ENCODE results near the gene ACAP2. TPM values are rescaled to one million over a fixed set of nuclear protein-coding genes. Genes with fewer than 3 reads are reported as not detected.

The ACAP2 gene
- total RNA-seq, 1 donor, result 143 TPM

- no peaks in the 10 kb centered on the region for H3K27me3 ChIP-seq (ENCODE audit: insufficient read depth, low read length)
- H3K9me3 ChIP-seq (ENCODE audit: low read depth, low read length), result no peaks in the 10 kb centered on the region
- H3K4me1 ChIP-seq (ENCODE audit: insufficient read depth, low read length), result peaks cover 29% of the 10 kb centered on the region
- peak overlapping the region; percentile 81 for H3K4me3 ChIP-seq (ENCODE audit: low read length)
Observed at GRCh38 chr3:195269375-195270078, 173.3 kb downstream of the ACAP2 start.

GRCh38 chr3:195268576-195269309 lies 174.1 kb downstream of the ACAP2 start:
- no peak overlapping the region for H3K4me3 ChIP-seq (ENCODE audit: low read length)
- peaks cover 37% of the 10 kb centered on the region for H3K4me1 ChIP-seq (ENCODE audit: insufficient read depth, low read length)
- H3K9me3 ChIP-seq (ENCODE audit: low read depth, low read length), result no peaks in the 10 kb centered on the region

GRCh38 chr3:195267096-195267495 lies 175.7 kb downstream of the ACAP2 start:
- no peaks in the 10 kb centered on the region for H3K27me3 ChIP-seq (ENCODE audit: insufficient read depth, low read length)
- H3K4me1 ChIP-seq (ENCODE audit: insufficient read depth, low read length), result peaks cover 45% of the 10 kb centered on the region
- H3K9me3 ChIP-seq (ENCODE audit: low read depth, low read length), result no peaks in the 10 kb centered on the region

More at GRCh38 chr3:195268576-195269309, 174.1 kb downstream of the ACAP2 start:
- no peaks in the 10 kb centered on the region for H3K27me3 ChIP-seq (ENCODE audit: insufficient read depth, low read length)

GRCh38 chr3:195266428-195266827 lies 176.4 kb downstream of the ACAP2 start:
- Histone ChIP-seq H3K4me1 (ENCODE audit: insufficient read depth, low read length) (peaks cover 39% of the 10 kb centered on the region), H3K4me3 (ENCODE audit: low read length) (no peak overlapping the region), H3K9me3 (ENCODE audit: low read depth, low read length) (no peaks in the 10 kb centered on the region), H3K27me3 (ENCODE audit: insufficient read depth, low read length) (no peaks in the 10 kb centered on the region)

More at GRCh38 chr3:195267096-195267495, 175.7 kb downstream of the ACAP2 start:
- no peak overlapping the region for H3K4me3 ChIP-seq (ENCODE audit: low read length)

GRCh38 chr3:195265363-195265976 lies 177.3 kb downstream of the ACAP2 start:
- peaks cover 48% of the 10 kb centered on the region for H3K4me1 ChIP-seq (ENCODE audit: insufficient read depth, low read length)
- no peaks in the 10 kb centered on the region for H3K9me3 ChIP-seq (ENCODE audit: low read depth, low read length)
- H3K4me3 ChIP-seq (ENCODE audit: low read length), result no peak overlapping the region
- no peaks in the 10 kb centered on the region for H3K27me3 ChIP-seq (ENCODE audit: insufficient read depth, low read length)

GRCh38 chr3:195263925-195264600 lies 178.8 kb downstream of the ACAP2 start:
- no peaks in the 10 kb centered on the region for H3K9me3 ChIP-seq (ENCODE audit: low read depth, low read length)
- peaks cover 45% of the 10 kb centered on the region for H3K4me1 ChIP-seq (ENCODE audit: insufficient read depth, low read length)
- H3K4me3 ChIP-seq (ENCODE audit: low read length), result no peak overlapping the region
- H3K27me3 ChIP-seq (ENCODE audit: insufficient read depth, low read length), result no peaks in the 10 kb centered on the region

- no peaks in the 10 kb centered on the region for H3K9me3 ChIP-seq (ENCODE audit: low read depth, low read length)
- no peak overlapping the region for H3K4me3 ChIP-seq (ENCODE audit: low read length)
Observed at GRCh38 chr3:195263193-195263924, 179.5 kb downstream of the ACAP2 start.

GRCh38 chr3:195261925-195262324 lies 180.9 kb downstream of the ACAP2 start:
- H3K4me3 ChIP-seq (ENCODE audit: low read length), result no peak overlapping the region
- H3K9me3 ChIP-seq (ENCODE audit: low read depth, low read length), result no peaks in the 10 kb centered on the region
- peaks cover 49% of the 10 kb centered on the region for H3K4me1 ChIP-seq (ENCODE audit: insufficient read depth, low read length)
- H3K27me3 ChIP-seq (ENCODE audit: insufficient read depth, low read length), result no peaks in the 10 kb centered on the region

More at GRCh38 chr3:195263193-195263924, 179.5 kb downstream of the ACAP2 start:
- Histone ChIP-seq H3K27me3 (ENCODE audit: insufficient read depth, low read length) (no peaks in the 10 kb centered on the region), H3K4me1 (ENCODE audit: insufficient read depth, low read length) (peaks cover 49% of the 10 kb centered on the region)

- H3K4me1 ChIP-seq (ENCODE audit: insufficient read depth, low read length), result peaks cover 49% of the 10 kb centered on the region
- no peaks in the 10 kb centered on the region for H3K27me3 ChIP-seq (ENCODE audit: insufficient read depth, low read length)
- H3K9me3 ChIP-seq (ENCODE audit: low read depth, low read length), result no peaks in the 10 kb centered on the region
- H3K4me3 ChIP-seq (ENCODE audit: low read length), result peak overlapping the region; percentile 52
Observed at GRCh38 chr3:195260280-195260905, 182.4 kb downstream of the ACAP2 start.

GRCh38 chr3:195259475-195260279 lies 183.1 kb downstream of the ACAP2 start:
- Histone ChIP-seq H3K4me1 (ENCODE audit: insufficient read depth, low read length) (peaks cover 48% of the 10 kb centered on the region), H3K4me3 (ENCODE audit: low read length) (peak overlapping the region; percentile 52), H3K9me3 (ENCODE audit: low read depth, low read length) (no peaks in the 10 kb centered on the region), H3K27me3 (ENCODE audit: insufficient read depth, low read length) (no peaks in the 10 kb centered on the region)

GRCh38 chr3:195259154-195259474 lies 183.7 kb downstream of the ACAP2 start:
- Histone ChIP-seq H3K4me1 (ENCODE audit: insufficient read depth, low read length) (peaks cover 42% of the 10 kb centered on the region), H3K27me3 (ENCODE audit: insufficient read depth, low read length) (no peaks in the 10 kb centered on the region), H3K4me3 (ENCODE audit: low read length) (no peak overlapping the region), H3K9me3 (ENCODE audit: low read depth, low read length) (no peaks in the 10 kb centered on the region)

- no peaks in the 10 kb centered on the region for H3K9me3 ChIP-seq (ENCODE audit: low read depth, low read length)
- no peaks in the 10 kb centered on the region for H3K27me3 ChIP-seq (ENCODE audit: insufficient read depth, low read length)
- no peak overlapping the region for H3K4me3 ChIP-seq (ENCODE audit: low read length)
- peaks cover 37% of the 10 kb centered on the region for H3K4me1 ChIP-seq (ENCODE audit: insufficient read depth, low read length)
Observed at GRCh38 chr3:195258449-195259153, 184.2 kb downstream of the ACAP2 start.

Measured in mononuclear cell (primary cell).